CD4-positive, CD25-positive, alpha-beta regulatory T cell (primary cell): ENCODE data around the gene R3HDM2. TPM values are rescaled to one million over a fixed set of nuclear protein-coding genes. Genes with fewer than 3 reads are reported as not detected.
"Not testable (repeated sequence)": the region's sequence is repeated elsewhere in the genome, so short reads cannot be mapped to it uniquely, and the experiment has no call there.

Experiments used
- ATAC-seq, 2 donors: fragments of 150-1000 bp; cut with Tn5 transposase; one replicate each; pipeline ENCODE4 v1.10.0; 2021; ENCODE audit warnings: low read depth in 2 of 2, moderate number of reproducible peaks in 2 of 2, moderate library complexity in 1 of 2
- DNase-seq, 3 donors: peaks; one replicate each; pipeline versions ENCODE4 v3.0.0 to v3.0.0-alpha.2; 2012 to 2022; ENCODE audit warnings: mixed read lengths in 1 of 3
- H3K27ac ChIP-seq: one replicate; pipeline ENCODE4 v1.7.0; 2013; ENCODE audit warnings: mild to moderate bottlenecking, low read length; ENCODE audit not compliant: insufficient read depth, poor library complexity, severe bottlenecking
- H3K27me3 ChIP-seq: one replicate; pipeline ENCODE4 v1.7.0; 2013; ENCODE audit warnings: low read length; ENCODE audit not compliant: control insufficient read depth, insufficient read depth
- H3K36me3 ChIP-seq: one replicate; pipeline ENCODE4 v1.7.0; 2013; ENCODE audit warnings: mild to moderate bottlenecking, low read length, moderate library complexity; ENCODE audit not compliant: control insufficient read depth, insufficient read depth
- H3K4me1 ChIP-seq: 2 replicates; pipeline ENCODE4 v1.7.0; 2013; ENCODE audit warnings: mild to moderate bottlenecking, low read length; ENCODE audit not compliant: insufficient read depth, control insufficient read depth, poor library complexity, severe bottlenecking
- H3K4me3 ChIP-seq: one replicate; pipeline ENCODE4 v1.7.0; 2013; ENCODE audit warnings: low read depth, mild to moderate bottlenecking, low read length, moderate library complexity
- H3K9me3 ChIP-seq, 2 experiments: 1 replicate in 1 of 2; 2 replicates in 1 of 2; pipeline ENCODE4 v1.7.0; 2013; ENCODE audit warnings: low read length in 2 of 2, mild to moderate bottlenecking in 1 of 2, moderate library complexity in 1 of 2; ENCODE audit not compliant: control insufficient read depth in 2 of 2
- H3K27ac Mint-ChIP-seq, 3 donors: one replicate each; pipeline ENCODE4 v1.8.0; 2020 to 2022; ENCODE audit warnings: mild to moderate bottlenecking in 3 of 3, mixed read lengths in 3 of 3, moderate library complexity in 2 of 3
- H3K27me3 Mint-ChIP-seq: one replicate; pipeline ENCODE4 v1.8.0; 2022; ENCODE audit warnings: mild to moderate bottlenecking, mixed read lengths
- H3K36me3 Mint-ChIP-seq: one replicate; pipeline ENCODE4 v1.8.0; 2020; ENCODE audit warnings: mixed read lengths
- H3K4me1 Mint-ChIP-seq, 4 donors: one replicate each; pipeline ENCODE4 v1.8.0; 2020 to 2022; ENCODE audit warnings: mixed read lengths in 4 of 4, mild to moderate bottlenecking in 1 of 4
- H3K4me3 Mint-ChIP-seq, 4 donors: one replicate each; pipeline ENCODE4 v1.8.0; 2020 to 2022; ENCODE audit warnings: mild to moderate bottlenecking in 4 of 4, mixed read lengths in 4 of 4, moderate library complexity in 3 of 4
- H3K9me3 Mint-ChIP-seq, 7 donors: one replicate each; pipeline ENCODE4 v1.8.0; 2020 to 2022; ENCODE audit warnings: mixed read lengths in 7 of 7, mild to moderate bottlenecking in 3 of 7, moderate library complexity in 2 of 7
- polyA plus RNA-seq, 4 donors: library from polyadenylated mRNA; unstranded; fragments of 300-500 nt; fragmentation: Illumina TruSeq; gene quantifications; one replicate each; pipeline ENCODE4 v1.2.3, GENCODE V29; 2021
- total RNA-seq: library from RNA; stranded (reverse); gene quantifications from one replicate; pipeline ENCODE4 v1.2.3, GENCODE V29; 2022

The R3HDM2 gene
- total and polyA plus RNA-seq, 5 donors from 2014 or later: 6.0 to 115 (median 8.1) TPM

GRCh38 chr12:57280211-57281062 lies 150.4 kb downstream of the R3HDM2 start:
- H3K4me3 ChIP-seq: peak overlapping the region; percentile 31
- Mint-ChIP-seq H3K27me3 (no peaks in the 10 kb centered on the region), H3K4me1 (peaks cover 9 to 27% (median 18%) of the 10 kb centered on the region in 4 donors), H3K27ac (peak overlapping the region; percentile 91 to 98 (median 93)), H3K4me3 (peak overlapping the region in 3 of 4 donors; percentile 0 to 61 (median 56)), H3K36me3 (peaks cover 57% of the 10 kb centered on the region), H3K9me3 (peaks cover 0 to 1% (median 0%) of the 10 kb centered on the region in 7 donors)
- H3K36me3 ChIP-seq: peaks cover 64% of the 10 kb centered on the region
- ATAC-seq (peak; percentile 100), DNase-seq (peak; percentile 44 to 90 (median 62))
- no peaks in the 10 kb centered on the region for H3K27me3 ChIP-seq
- peak overlapping the region; percentile 75 for H3K27ac ChIP-seq
- no peaks in the 10 kb centered on the region for H3K9me3 ChIP-seq
- peaks cover 13% of the 10 kb centered on the region for H3K4me1 ChIP-seq

- no peak for DNase-seq
- Mint-ChIP-seq H3K9me3 (peaks cover 0 to 1% (median 0%) of the 10 kb centered on the region in 7 donors), H3K27me3 (no peaks in the 10 kb centered on the region), H3K36me3 (peaks cover 64% of the 10 kb centered on the region), H3K4me3 (peak overlapping the region in 1 of 4 donors; percentile 16), H3K4me1 (peaks cover 9 to 27% (median 18%) of the 10 kb centered on the region in 4 donors), H3K27ac (peak overlapping the region; percentile 13 to 83 (median 26))
- no peak for ATAC-seq
- Histone ChIP-seq H3K4me1 (peaks cover 13% of the 10 kb centered on the region), H3K36me3 (peaks cover 61% of the 10 kb centered on the region), H3K9me3 (no peaks in the 10 kb centered on the region), H3K27me3 (no peaks in the 10 kb centered on the region), H3K27ac (peak overlapping the region; percentile 75), H3K4me3 (no peak overlapping the region)
These were observed 152.1 kb downstream of the R3HDM2 start for GRCh38 chr12:57278465-57279381.

GRCh38 chr12:57276935-57277563 lies 153.8 kb downstream of the R3HDM2 start:
- Mint-ChIP-seq H3K27ac (peak overlapping the region in 1 of 3 donors; percentile 42), H3K36me3 (peaks cover 61% of the 10 kb centered on the region), H3K27me3 (no peaks in the 10 kb centered on the region), H3K4me1 (peaks cover 9 to 23% (median 20%) of the 10 kb centered on the region in 4 donors), H3K9me3 (no peaks in the 10 kb centered on the region), H3K4me3 (no peak overlapping the region)
- Histone ChIP-seq H3K4me1 (peaks cover 13% of the 10 kb centered on the region), H3K27ac (no peak overlapping the region), H3K4me3 (no peak overlapping the region), H3K9me3 (no peaks in the 10 kb centered on the region), H3K36me3 (peaks cover 61% of the 10 kb centered on the region), H3K27me3 (no peaks in the 10 kb centered on the region)
- peak in 1 of 3 donors; percentile 41 for DNase-seq
- ATAC-seq: no peak

GRCh38 chr12:57276233-57276632 lies 154.6 kb downstream of the R3HDM2 start:
- H3K9me3 Mint-ChIP-seq, DNase-seq, H3K4me3 Mint-ChIP-seq, H3K27ac Mint-ChIP-seq, ATAC-seq, H3K9me3 ChIP-seq, H3K27me3 Mint-ChIP-seq, H3K27me3 ChIP-seq, H3K4me3 ChIP-seq, H3K27ac ChIP-seq: not testable (repeated sequence)
- H3K4me1 Mint-ChIP-seq: peaks cover 9 to 23% (median 21%) of the 10 kb centered on the region in 4 donors
- Histone ChIP-seq H3K36me3 (peaks cover 63% of the 10 kb centered on the region), H3K4me1 (peaks cover 13% of the 10 kb centered on the region)
- peaks cover 60% of the 10 kb centered on the region for H3K36me3 Mint-ChIP-seq

GRCh38 chr12:57273516-57273915 lies 157.3 kb downstream of the R3HDM2 start:
- Mint-ChIP-seq H3K4me1 (peaks cover 0 to 9% (median 2%) of the 10 kb centered on the region in 4 donors), H3K27ac (no peak overlapping the region), H3K36me3 (peaks cover 68% of the 10 kb centered on the region), H3K9me3 (peaks cover 0 to 2% (median 0%) of the 10 kb centered on the region in 7 donors), H3K27me3 (no peaks in the 10 kb centered on the region), H3K4me3 (no peak overlapping the region)
- no peaks in the 10 kb centered on the region for H3K9me3 ChIP-seq
- ATAC-seq (no peak), DNase-seq (no peak)
- H3K27ac ChIP-seq: no peak overlapping the region
- peaks cover 71% of the 10 kb centered on the region for H3K36me3 ChIP-seq
- no peaks in the 10 kb centered on the region for H3K4me1 ChIP-seq
- H3K27me3 ChIP-seq: no peaks in the 10 kb centered on the region
- H3K4me3 ChIP-seq: no peak overlapping the region

- H3K4me1 ChIP-seq: no peaks in the 10 kb centered on the region
- H3K4me1 Mint-ChIP-seq: peaks cover 0 to 9% (median 0%) of the 10 kb centered on the region in 4 donors
- ATAC-seq (no peak), DNase-seq (no peak)
- H3K27ac Mint-ChIP-seq: peak overlapping the region in 2 of 3 donors; percentile 20 to 56
- no peak overlapping the region for H3K4me3 Mint-ChIP-seq
- no peak overlapping the region for H3K4me3 ChIP-seq
- H3K36me3 ChIP-seq: peaks cover 71% of the 10 kb centered on the region
- H3K36me3 Mint-ChIP-seq: peaks cover 66% of the 10 kb centered on the region
- no peak overlapping the region for H3K27ac ChIP-seq
- peaks cover 0 to 2% (median 0%) of the 10 kb centered on the region in 7 donors for H3K9me3 Mint-ChIP-seq
- H3K27me3 ChIP-seq: no peaks in the 10 kb centered on the region
- H3K9me3 ChIP-seq: no peaks in the 10 kb centered on the region
- H3K27me3 Mint-ChIP-seq: no peaks in the 10 kb centered on the region
These were observed 158.3 kb downstream of the R3HDM2 start for GRCh38 chr12:57272337-57273151.
